ENCODE data around the gene SCGB1A1.

- TF ChIP-seq CTCF (IDR thresholded peaks at IDR 0.05) (no peak), ZFX (IDR thresholded peaks at IDR 0.05; ENCODE audit: borderline replicate concordance) (no peak)
Observed at GRCh38 chr11:62401356-62401755, 17.5 kb upstream of the SCGB1A1 start.
